Ovary (tissue), 3 donors: ENCODE data around the gene ISG15.

Experiments
- EP300 ChIP-seq: sonication (generic); formaldehyde crosslinking; IDR thresholded peaks from one replicate; pipeline ENCODE4 v1.6.1; 2017; ENCODE audit warnings: antibody characterized with exemption
- POLR2A ChIP-seq: fragments of 450-650 bp; IDR thresholded peaks from one replicate; pipeline ENCODE4 v1.6.1; 2017; ENCODE audit warnings: antibody characterized with exemption, mild to moderate bottlenecking, moderate library complexity
- TF ChIP-seq, protein P1 (sequence below), 3 donors: fragments of 450-650 bp in 2 of 3; fragments of 200-600 bp in 1 of 3; IDR thresholded peaks; one replicate each; pipeline versions ENCODE4 v1.5.1 to v1.8.0; 2016 to 2022; ENCODE audit warnings: antibody characterized with exemption in 3 of 3, mild to moderate bottlenecking in 1 of 3
- donor health status: DM: no; HTN: no; CAD: no.

DNA sequence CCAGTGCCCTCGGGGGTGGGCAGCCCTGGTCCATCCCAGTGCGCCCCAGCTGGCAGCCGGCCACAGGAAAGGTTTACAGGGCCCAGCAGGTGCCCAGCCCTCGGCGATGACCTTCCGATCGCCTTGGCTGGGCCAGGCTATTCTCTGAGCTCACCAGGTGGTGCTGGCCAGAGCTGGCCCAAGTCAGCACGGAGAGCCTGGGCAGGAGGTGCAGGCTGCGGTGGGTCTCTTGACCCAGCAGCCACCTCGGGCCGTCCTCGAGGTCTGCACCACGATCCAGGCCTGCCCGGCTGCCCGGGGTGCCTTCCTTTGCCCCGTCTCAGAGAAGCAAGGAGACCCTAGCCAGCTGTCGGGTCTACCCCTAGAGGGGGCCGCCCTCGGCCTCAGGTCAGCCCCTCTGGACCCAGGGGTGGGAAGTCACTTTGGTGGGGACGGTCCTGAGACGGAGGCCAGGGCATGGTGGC is 31.8 kb upstream of the ISG15 start:
- TF ChIP-seq, protein P1, sequence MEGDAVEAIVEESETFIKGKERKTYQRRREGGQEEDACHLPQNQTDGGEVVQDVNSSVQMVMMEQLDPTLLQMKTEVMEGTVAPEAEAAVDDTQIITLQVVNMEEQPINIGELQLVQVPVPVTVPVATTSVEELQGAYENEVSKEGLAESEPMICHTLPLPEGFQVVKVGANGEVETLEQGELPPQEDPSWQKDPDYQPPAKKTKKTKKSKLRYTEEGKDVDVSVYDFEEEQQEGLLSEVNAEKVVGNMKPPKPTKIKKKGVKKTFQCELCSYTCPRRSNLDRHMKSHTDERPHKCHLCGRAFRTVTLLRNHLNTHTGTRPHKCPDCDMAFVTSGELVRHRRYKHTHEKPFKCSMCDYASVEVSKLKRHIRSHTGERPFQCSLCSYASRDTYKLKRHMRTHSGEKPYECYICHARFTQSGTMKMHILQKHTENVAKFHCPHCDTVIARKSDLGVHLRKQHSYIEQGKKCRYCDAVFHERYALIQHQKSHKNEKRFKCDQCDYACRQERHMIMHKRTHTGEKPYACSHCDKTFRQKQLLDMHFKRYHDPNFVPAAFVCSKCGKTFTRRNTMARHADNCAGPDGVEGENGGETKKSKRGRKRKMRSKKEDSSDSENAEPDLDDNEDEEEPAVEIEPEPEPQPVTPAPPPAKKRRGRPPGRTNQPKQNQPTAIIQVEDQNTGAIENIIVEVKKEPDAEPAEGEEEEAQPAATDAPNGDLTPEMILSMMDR (IDR thresholded peaks at IDR 0.05), result no peak
- TF ChIP-seq POLR2A (no peak), EP300 (no peak)
